ENCODE measurements around the gene BSCL2. TPM values are rescaled to one million over a fixed set of nuclear protein-coding genes. Genes with fewer than 3 reads are reported as not detected.

Gene BSCL2
- total and polyA plus RNA-seq, 2 of the 13 experiments (the other 11 are each of a cell fraction or from before 2014, with no cell fraction given) = 19.5 to 21.1 TPM

GRCh38 chr11:62705880-62706849 lies 1.1 kb downstream of the BSCL2 start (continued):
- TF ChIP-seq ZNF484 (CRISPR knock-in tag; IDR thresholded peaks at IDR 0.05; ENCODE audit: borderline replicate concordance, low read depth) = no peak
- no peak for TF ChIP-seq ZNF75D (CRISPR knock-in tag; IDR thresholded peaks at IDR 0.05; ENCODE audit: borderline replicate concordance)
- no peak for TF ChIP-seq ZNF296 (CRISPR knock-in tag; conservative IDR thresholded peaks at IDR 0.05)
- TF ChIP-seq PITX1 (CRISPR knock-in tag; IDR thresholded peaks at IDR 0.05) = 0 out of 2 replicates have a peak, but pooled peaks have one; percentile 13
- TF ChIP-seq PCBP1 (IDR thresholded peaks at IDR 0.05; ENCODE audit: borderline replicate concordance, low read depth, low read length) = 0 out of 2 replicates have a peak, but pooled peaks have one; percentile 5
- peak; percentile 20; the same call in 1 of the 2 replicates for TF ChIP-seq DMAP1 (CRISPR knock-in tag; IDR thresholded peaks at IDR 0.05)
- no peak for TF ChIP-seq SOX6 (IDR thresholded peaks at IDR 0.05)
- peak; percentile 39 for TF ChIP-seq SOX6 (CRISPR knock-in tag; IDR thresholded peaks at IDR 0.05)
- TF ChIP-seq PHF21A (CRISPR knock-in tag; IDR thresholded peaks at IDR 0.05) = no peak
- TF ChIP-seq TCF7L2 (IDR thresholded peaks at IDR 0.05; ENCODE audit: low read depth, low read length) = no peak
- 0 out of 2 replicates have a peak, but pooled peaks have one; percentile 64 for TF ChIP-seq MEF2D (CRISPR knock-in tag; IDR thresholded peaks at IDR 0.05)
- TF ChIP-seq ZNF232 (CRISPR knock-in tag; IDR thresholded peaks at IDR 0.05; ENCODE audit: borderline replicate concordance) = peak; percentile 48; the same call in 1 of the 2 replicates
- no peak for TF ChIP-seq SIX4 (CRISPR knock-in tag; IDR thresholded peaks at IDR 0.05)
- TF ChIP-seq HMG20A (CRISPR knock-in tag; IDR thresholded peaks at IDR 0.05; ENCODE audit: borderline replicate concordance) = no peak
- no peak; the same call in 1 of the 2 replicates for TF ChIP-seq ZNF598 (CRISPR knock-in tag; IDR thresholded peaks at IDR 0.05; ENCODE audit: borderline replicate concordance)
- TF ChIP-seq ZBTB26 (CRISPR knock-in tag; IDR thresholded peaks at IDR 0.05; ENCODE audit: borderline replicate concordance) = 0 out of 2 replicates have a peak, but pooled peaks have one; percentile 12
- TF ChIP-seq MYC (CRISPR knock-in tag; IDR thresholded peaks at IDR 0.05; ENCODE audit: borderline replicate concordance) = no peak
- TF ChIP-seq ZNF883 (CRISPR knock-in tag; IDR thresholded peaks at IDR 0.05; ENCODE audit: not compliant biosample characterization) = peak; percentile 67
- no peak for TF ChIP-seq BRD4 (CRISPR knock-in tag; IDR thresholded peaks at IDR 0.05)
- TF ChIP-seq AGO2 (optimal IDR thresholded peaks at IDR 0.05; ENCODE audit: low read depth, low read length) = peak; percentile 99
- peak; percentile 93 for TF ChIP-seq SRSF1 (optimal IDR thresholded peaks at IDR 0.05; ENCODE audit: low read depth, low read length)
- TF ChIP-seq ZNF18 (CRISPR knock-in tag; IDR thresholded peaks at IDR 0.05; ENCODE audit: insufficient replicate concordance) = no peak
- TF ChIP-seq ZNF768 (CRISPR knock-in tag; IDR thresholded peaks at IDR 0.05) = peak; percentile 17; the same call in 1 of the 2 replicates
- TF ChIP-seq CC2D1A (CRISPR knock-in tag; IDR thresholded peaks at IDR 0.05) = no peak
- no peak; the same call in 1 of the 2 replicates for TF ChIP-seq ZNF747 (CRISPR knock-in tag; IDR thresholded peaks at IDR 0.05; ENCODE audit: borderline replicate concordance)
- TF ChIP-seq KDM5B (CRISPR knock-in tag; IDR thresholded peaks at IDR 0.05; ENCODE audit: borderline replicate concordance) = peak; percentile 49
- 0 out of 2 replicates have a peak, but pooled peaks have one; percentile 39 for TF ChIP-seq ZNF317 (CRISPR knock-in tag; IDR thresholded peaks at IDR 0.05)

All from HepG2 (cell line).